Hepatocyte (in vitro differentiated cells): ENCODE measurements around the gene ZCCHC7. TPM values are rescaled to one million over a fixed set of nuclear protein-coding genes. Genes with fewer than 3 reads are reported as not detected.

Experiments
- DNase-seq: peaks from one replicate; pipeline ENCODE4 v3.0.0-alpha.2; 2016; ENCODE audit warnings: low spot score
- H2AFZ ChIP-seq: fragments of 200-600 bp; sonication (generic); 2 replicates; pipeline ENCODE4 v1.6.0; 2016; ENCODE audit warnings: antibody characterized with exemption, mild to moderate bottlenecking
- H3K27ac ChIP-seq: fragments of 200-600 bp; sonication (generic); 2 replicates; pipeline ENCODE4 v1.5.1; 2016; ENCODE audit warnings: mild to moderate bottlenecking
- H3K27me3 ChIP-seq: fragments of 200-600 bp; sonication (generic); 2 replicates; pipeline ENCODE4 v1.6.1; 2016
- H3K36me3 ChIP-seq: fragments of 200-600 bp; sonication (generic); replicated peaks from 2 replicates; pipeline ENCODE4 v1.5.1; 2016; ENCODE audit warnings: low read depth; ENCODE audit not compliant: insufficient read depth
- H3K4me1 ChIP-seq: fragments of 200-600 bp; sonication (generic); 2 replicates; pipeline ENCODE4 v1.5.1; 2016; ENCODE audit warnings: mild to moderate bottlenecking, moderate library complexity; ENCODE audit not compliant: insufficient read depth
- H3K4me2 ChIP-seq: fragments of 200-600 bp; sonication (generic); 2 replicates; pipeline ENCODE4 v1.6.0; 2016
- H3K4me3 ChIP-seq: fragments of 200-600 bp; sonication (generic); 2 replicates; pipeline ENCODE4 v1.5.1; 2016; ENCODE audit warnings: mild to moderate bottlenecking
- H3K79me2 ChIP-seq: fragments of 200-600 bp; sonication (generic); 2 replicates; pipeline ENCODE4 v1.6.0; 2017; ENCODE audit warnings: mild to moderate bottlenecking
- H3K9me2 ChIP-seq: fragments of 200-600 bp; sonication (generic); replicated peaks from 2 replicates; pipeline ENCODE4 v1.6.0; 2017; ENCODE audit warnings: mild to moderate bottlenecking; ENCODE audit not compliant: insufficient read depth
- H3K9me3 ChIP-seq: fragments of 200-600 bp; sonication (generic); 2 replicates; pipeline ENCODE4 v1.5.1; 2016; ENCODE audit warnings: low read depth, mild to moderate bottlenecking
- H4K20me1 ChIP-seq: fragments of 200-600 bp; sonication (generic); 2 replicates; pipeline ENCODE4 v1.6.0; 2016; ENCODE audit warnings: mild to moderate bottlenecking; ENCODE audit not compliant: insufficient read depth, poor library complexity, severe bottlenecking
- EZH2 ChIP-seq: fragments of 200-600 bp; sonication (generic); IDR thresholded peaks from 2 replicates; pipeline ENCODE4 v1.6.1; 2016; ENCODE audit warnings: antibody characterized with exemption, mild to moderate bottlenecking, borderline replicate concordance
- EZH2phosphoT487 ChIP-seq: fragments of 200-600 bp; sonication (generic); IDR thresholded peaks from one replicate; pipeline ENCODE4 v1.6.1; 2018; ENCODE audit warnings: antibody characterized with exemption, mild to moderate bottlenecking, low read depth, moderate library complexity; ENCODE audit not compliant: unreplicated experiment, severe bottlenecking
- WGBS: methylation state at CpG from one replicate; pipeline ENCODE4 v1.1.6; 2016; ENCODE audit warnings: low lambda C conversion rate; ENCODE audit errors: missing lambda C conversion rate; 5-methylcytosine and 5-hydroxymethylcytosine counted together
- polyA plus RNA-seq: library from polyadenylated mRNA; unstranded; fragments of >200 nt; fragmentation: Nextera tagmentation; extraction: Ambion mirVana; gene quantifications from 2 replicates; pipeline ENCODE4 v1.2.1, GENCODE V29; 2016
- total RNA-seq: library from RNA; depleted of rRNA; stranded (reverse); fragments of >200 nt; gene quantifications from 2 replicates; pipeline ENCODE4 v1.2.3, GENCODE V29; 2014
- TF ChIP-seq, protein P1 (sequence below): fragments of 200-600 bp; sonication (generic); IDR thresholded peaks from 2 replicates; pipeline ENCODE4 v1.5.1; 2016; ENCODE audit warnings: antibody characterized with exemption, mild to moderate bottlenecking; ENCODE audit not compliant: poor library complexity

The ZCCHC7 gene
- total and polyA plus RNA-seq, 2 experiments from 2014 or later: 12.3 to 14.6 TPM

DNA sequence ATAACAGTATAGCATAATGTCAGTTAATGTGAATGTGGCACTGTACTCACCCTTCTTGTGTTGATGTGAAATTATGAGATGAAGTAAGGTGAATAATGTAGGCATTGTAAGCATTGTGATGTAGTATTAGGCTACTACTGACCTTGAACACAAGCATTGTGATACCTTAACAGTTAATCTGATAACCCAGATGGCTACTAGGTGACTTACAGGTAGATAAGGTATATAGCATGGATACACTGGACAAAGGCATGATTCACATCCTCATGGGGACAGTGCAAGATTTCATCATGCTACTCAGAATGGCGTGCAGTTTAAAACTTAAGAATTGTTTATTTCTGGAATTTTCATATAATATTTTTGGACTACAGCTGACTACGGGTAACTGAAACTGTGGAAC is 134.8 kb downstream of the ZCCHC7 start:
- H3K79me2 ChIP-seq: no peaks in the 10 kb centered on the region
- H3K9me2 ChIP-seq: no peaks in the 10 kb centered on the region
- no peak for DNase-seq
- H3K36me3 ChIP-seq: no peaks in the 10 kb centered on the region
- TF ChIP-seq EZH2phosphoT487 (no peak), EZH2 (no peak)
- TF ChIP-seq, protein P1, sequence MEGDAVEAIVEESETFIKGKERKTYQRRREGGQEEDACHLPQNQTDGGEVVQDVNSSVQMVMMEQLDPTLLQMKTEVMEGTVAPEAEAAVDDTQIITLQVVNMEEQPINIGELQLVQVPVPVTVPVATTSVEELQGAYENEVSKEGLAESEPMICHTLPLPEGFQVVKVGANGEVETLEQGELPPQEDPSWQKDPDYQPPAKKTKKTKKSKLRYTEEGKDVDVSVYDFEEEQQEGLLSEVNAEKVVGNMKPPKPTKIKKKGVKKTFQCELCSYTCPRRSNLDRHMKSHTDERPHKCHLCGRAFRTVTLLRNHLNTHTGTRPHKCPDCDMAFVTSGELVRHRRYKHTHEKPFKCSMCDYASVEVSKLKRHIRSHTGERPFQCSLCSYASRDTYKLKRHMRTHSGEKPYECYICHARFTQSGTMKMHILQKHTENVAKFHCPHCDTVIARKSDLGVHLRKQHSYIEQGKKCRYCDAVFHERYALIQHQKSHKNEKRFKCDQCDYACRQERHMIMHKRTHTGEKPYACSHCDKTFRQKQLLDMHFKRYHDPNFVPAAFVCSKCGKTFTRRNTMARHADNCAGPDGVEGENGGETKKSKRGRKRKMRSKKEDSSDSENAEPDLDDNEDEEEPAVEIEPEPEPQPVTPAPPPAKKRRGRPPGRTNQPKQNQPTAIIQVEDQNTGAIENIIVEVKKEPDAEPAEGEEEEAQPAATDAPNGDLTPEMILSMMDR: no peak
- no peak overlapping the region for H2AFZ ChIP-seq
- no peaks in the 10 kb centered on the region for H3K4me1 ChIP-seq
- no peak overlapping the region for H3K27ac ChIP-seq
- no peaks in the 10 kb centered on the region for H3K27me3 ChIP-seq
- no peak overlapping the region for H3K4me3 ChIP-seq
- H4K20me1 ChIP-seq: no peaks in the 10 kb centered on the region
- WGBS: 96% methylated on average over 2 of the region's 2 CpGs
- no peak overlapping the region for H3K4me2 ChIP-seq
- H3K9me3 ChIP-seq: no peaks in the 10 kb centered on the region

DNA sequence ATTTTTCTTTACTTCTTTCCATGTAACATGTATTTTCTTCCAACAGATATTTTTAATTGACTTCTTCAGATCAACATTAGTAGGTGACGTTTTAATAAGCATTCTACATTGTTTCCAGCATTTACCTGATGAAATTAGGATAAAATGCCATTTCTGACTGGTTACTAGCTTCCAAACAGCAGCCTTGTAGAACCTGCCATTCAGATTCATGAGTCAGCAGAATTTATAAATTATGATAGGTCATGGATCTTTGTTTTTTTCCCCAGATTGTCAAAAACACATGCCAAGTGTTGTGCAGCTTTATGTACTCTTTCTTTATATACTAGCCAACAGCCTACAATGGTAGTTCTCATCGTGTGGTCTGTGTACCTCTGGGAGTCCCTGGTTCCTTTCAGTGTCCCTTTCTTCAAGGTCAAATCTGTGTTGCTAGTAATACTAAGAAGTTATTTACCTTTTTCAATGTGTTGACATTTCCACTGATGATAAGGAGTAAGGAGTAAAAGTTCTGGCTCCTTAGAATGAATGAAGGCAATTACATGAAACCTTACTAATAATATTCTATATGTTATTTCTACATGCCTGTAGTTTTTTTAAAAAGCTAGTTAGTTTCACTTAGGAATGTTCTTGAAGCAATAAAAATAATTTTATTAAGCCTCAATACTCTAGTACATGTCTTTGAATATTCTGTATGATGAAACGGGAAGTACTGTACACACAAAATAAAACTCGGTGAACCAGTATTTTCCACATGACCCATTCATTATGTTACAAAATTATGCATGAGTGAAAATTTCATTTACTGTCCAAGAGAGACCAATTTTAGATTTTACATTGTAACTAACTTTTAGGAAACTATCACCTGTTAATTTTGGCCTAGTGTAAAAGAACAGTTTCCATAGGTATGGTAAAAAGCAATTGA is 135.8 kb downstream of the ZCCHC7 start:
- Histone ChIP-seq H3K27ac (no peak overlapping the region), H3K4me2 (no peak overlapping the region), H3K27me3 (no peaks in the 10 kb centered on the region), H3K9me3 (no peaks in the 10 kb centered on the region), H3K4me1 (no peaks in the 10 kb centered on the region), H3K9me2 (no peaks in the 10 kb centered on the region), H3K4me3 (no peak overlapping the region), H3K36me3 (no peaks in the 10 kb centered on the region), H4K20me1 (no peaks in the 10 kb centered on the region), H2AFZ (no peak overlapping the region), H3K79me2 (no peaks in the 10 kb centered on the region)
- WGBS: 70% methylated on average over 4 of the region's 4 CpGs
- TF ChIP-seq EZH2: no peak
- TF ChIP-seq EZH2phosphoT487: no peak
- no peak for DNase-seq

DNA sequence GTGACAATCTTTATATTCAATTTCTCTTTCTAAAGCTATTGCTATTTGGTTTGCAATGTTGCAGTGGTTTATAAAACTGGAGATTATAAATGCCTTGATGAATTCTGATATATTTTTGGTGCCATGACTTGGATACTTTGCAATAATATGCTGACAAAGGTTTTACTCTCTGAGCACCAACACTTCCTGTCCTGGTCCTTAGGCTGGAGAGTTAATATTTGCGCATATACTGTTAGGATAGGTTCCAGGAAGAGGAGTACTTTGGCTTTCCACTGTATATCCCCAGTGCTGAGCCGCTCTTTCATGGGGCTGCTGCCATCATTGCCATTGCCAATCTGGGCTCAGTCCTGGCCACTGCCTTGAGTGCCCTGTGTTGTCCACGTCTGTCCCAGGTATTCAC is 139.6 kb downstream of the ZCCHC7 start:
- Histone ChIP-seq H3K27me3 (no peaks in the 10 kb centered on the region), H3K27ac (no peak overlapping the region), H3K79me2 (no peaks in the 10 kb centered on the region), H3K9me2 (no peaks in the 10 kb centered on the region), H4K20me1 (no peaks in the 10 kb centered on the region), H3K4me2 (no peak overlapping the region), H3K36me3 (no peaks in the 10 kb centered on the region), H3K9me3 (no peaks in the 10 kb centered on the region), H2AFZ (no peak overlapping the region), H3K4me3 (no peak overlapping the region), H3K4me1 (no peaks in the 10 kb centered on the region)
- 99% methylated on average over 3 of the region's 3 CpGs for WGBS
- DNase-seq: no peak
- no peak for TF ChIP-seq EZH2phosphoT487
- no peak for TF ChIP-seq EZH2
- TF ChIP-seq, protein P1: no peak

GRCh38 chr9:37262410-37262809 is 142.0 kb downstream of the ZCCHC7 start:
- no peak overlapping the region for H3K4me3 ChIP-seq
- no peak overlapping the region for H3K4me2 ChIP-seq
- peak; percentile 35 for DNase-seq
- no peaks in the 10 kb centered on the region for H3K79me2 ChIP-seq
- no peaks in the 10 kb centered on the region for H3K9me2 ChIP-seq
- no peaks in the 10 kb centered on the region for H3K9me3 ChIP-seq
- H3K4me1 ChIP-seq: no peaks in the 10 kb centered on the region
- no peaks in the 10 kb centered on the region for H4K20me1 ChIP-seq
- no peaks in the 10 kb centered on the region for H3K36me3 ChIP-seq
- 55% methylated on average over 4 of the region's 4 CpGs for WGBS
- H3K27ac ChIP-seq: no peak overlapping the region
- H3K27me3 ChIP-seq: no peaks in the 10 kb centered on the region
- H2AFZ ChIP-seq: no peak overlapping the region
- TF ChIP-seq, protein P1: peak; percentile 54
- TF ChIP-seq EZH2phosphoT487: no peak
